Choroid plexus epithelial cell (primary cell): ENCODE data around the gene FAM124B.

Source experiments
- DNase-seq: peaks from one replicate; pipeline ENCODE4 v3.0.0-alpha.2; 2010; ENCODE audit warnings: low read depth
- H3K4me3 ChIP-seq: 2 replicates; pipeline ENCODE4 v1.5.1; 2011; ENCODE audit warnings: low read depth, mild to moderate bottlenecking, control low read depth, low read length, moderate library complexity
- CTCF ChIP-seq: conservative IDR thresholded peaks from 2 replicates; pipeline ENCODE4 v1.5.1; 2011; ENCODE audit warnings: low read depth, mild to moderate bottlenecking, control low read depth, inconsistent platforms, low read length, moderate library complexity

Gene FAM124B

GRCh38 chr2:224428787-224429440 lies 27.0 kb upstream of the FAM124B start:
- DNase-seq, result no peak
- no peak for TF ChIP-seq CTCF
- H3K4me3 ChIP-seq, result no peak overlapping the region

- DNase-seq, result no peak
- no peak for TF ChIP-seq CTCF
- no peak overlapping the region for H3K4me3 ChIP-seq
Observed at GRCh38 chr2:224427471-224427870, 25.6 kb upstream of the FAM124B start.

- H3K4me3 ChIP-seq, result no peak overlapping the region
- TF ChIP-seq CTCF, result no peak
- no peak for DNase-seq
Observed at GRCh38 chr2:224426656-224427055, 24.7 kb upstream of the FAM124B start.

- DNase-seq, result no peak
- no peak overlapping the region for H3K4me3 ChIP-seq
- TF ChIP-seq CTCF, result no peak
Observed at GRCh38 chr2:224421065-224421464, 19.2 kb upstream of the FAM124B start.

- no peak for TF ChIP-seq CTCF
- H3K4me3 ChIP-seq, result no peak overlapping the region
- no peak for DNase-seq
Observed at GRCh38 chr2:224417947-224418346, 16.0 kb upstream of the FAM124B start.

- no peak for DNase-seq
- H3K4me3 ChIP-seq, result no peak overlapping the region
- TF ChIP-seq CTCF, result no peak
Observed at GRCh38 chr2:224417361-224417729, 15.4 kb upstream of the FAM124B start.

GRCh38 chr2:224416656-224417360 lies 14.9 kb upstream of the FAM124B start:
- no peak for DNase-seq
- no peak overlapping the region for H3K4me3 ChIP-seq
- TF ChIP-seq CTCF, result no peak
